B cell (primary cell): ENCODE measurements around the gene AZGP1. TPM values are rescaled to one million over a fixed set of nuclear protein-coding genes. Genes with fewer than 3 reads are reported as not detected.

Experiments used
- ATAC-seq: fragments of 200-7000 bp; cut with Tn5 transposase; one replicate; pipeline ENCODE4 v1.10.0; 2021; ENCODE audit warnings: low read depth, mild to moderate bottlenecking, moderate number of reproducible peaks, moderate library complexity
- CTCF ChIA-PET: fragments of 350-600 bp; sonication (Branson Sonifier 250); formaldehyde crosslinking; loops from one replicate; lab custom pipeline; 2021; ENCODE audit warnings: antibody characterized with exemption, inconsistent platforms; lab: Charles Lee
- POLR2A ChIA-PET: fragments of 350-600 bp; sonication (Branson Sonifier 250); formaldehyde crosslinking; loops from one replicate; lab custom pipeline; 2021; ENCODE audit warnings: antibody characterized with exemption; lab: Charles Lee
- DNase-seq: peaks from one replicate; pipeline ENCODE4 v3.0.0; 2013
- H2AFZ ChIP-seq: 2 replicates; pipeline ENCODE4 v1.6.1; 2012; ENCODE audit warnings: mild to moderate bottlenecking, low read depth, low read length; ENCODE audit not compliant: insufficient read depth, poor library complexity, severe bottlenecking
- H3K27ac ChIP-seq, 2 donors: 1 replicate in 1 of 2; 2 replicates in 1 of 2; pipeline ENCODE4 v1.5.1; 2012 to 2013; ENCODE audit warnings: low read length in 2 of 2, mild to moderate bottlenecking in 2 of 2, moderate library complexity in 1 of 2
- H3K27me3 ChIP-seq, 4 experiments: fragments of 200-600 bp in 1 of 4; sonication (generic) in 1 of 4; replicated peaks in 1 of 4; 1 replicate in 2 of 4; 2 replicates in 2 of 4; pipeline versions ENCODE4 v1.6.1 to v1.7.0; 2013 to 2016; ENCODE audit warnings: low read length in 3 of 4, mild to moderate bottlenecking in 2 of 4, mixed read lengths in 1 of 4, moderate library complexity in 1 of 4; ENCODE audit not compliant: insufficient read depth in 4 of 4, control insufficient read depth in 3 of 4; ENCODE audit errors: control extremely low read depth in 1 of 4
- H3K36me3 ChIP-seq, 2 experiments: replicated peaks in 1 of 2; 1 replicate in 1 of 2; 2 replicates in 1 of 2; pipeline versions ENCODE4 v1.6.1 to v1.7.1; 2013; ENCODE audit warnings: low read length in 1 of 2; ENCODE audit not compliant: insufficient read depth in 2 of 2, control insufficient read depth in 1 of 2; ENCODE audit errors: control extremely low read depth in 1 of 2, extremely low read depth in 1 of 2
- H3K4me1 ChIP-seq, 2 donors: fragments of 200-600 bp in 1 of 2; sonication (generic) in 1 of 2; 1 replicate in 1 of 2; 2 replicates in 1 of 2; pipeline versions ENCODE4 v1.5.1 to v1.6.1; 2013 to 2017; ENCODE audit warnings: low read length in 2 of 2; ENCODE audit not compliant: control insufficient read depth in 2 of 2, insufficient read depth in 2 of 2
- H3K4me2 ChIP-seq: replicated peaks from 2 replicates; pipeline ENCODE3; 2012; ENCODE audit warnings: mild to moderate bottlenecking, low read depth, low read length; ENCODE audit not compliant: poor library complexity, severe bottlenecking
- H3K4me3 ChIP-seq, 5 experiments: fragments of 200-600 bp in 1 of 5; sonication (generic) in 1 of 5; 1 replicate in 3 of 5; 2 replicates in 2 of 5; pipeline versions ENCODE4 v1.5.1 to v1.7.0; 2011 to 2016; ENCODE audit warnings: low read length in 4 of 5, mild to moderate bottlenecking in 4 of 5, low read depth in 2 of 5, control low read depth in 1 of 5, moderate library complexity in 1 of 5; ENCODE audit not compliant: insufficient read depth in 1 of 5; ENCODE audit errors: control extremely low read depth in 1 of 5, extremely low read depth in 1 of 5
- H3K79me2 ChIP-seq: fragments of 200-600 bp; sonication (generic); one replicate; pipeline ENCODE4 v1.6.0; 2016; ENCODE audit warnings: low read length; ENCODE audit not compliant: control insufficient read depth, insufficient read depth
- H3K9ac ChIP-seq: fragments of 200-600 bp; sonication (generic); 2 replicates; pipeline ENCODE4 v1.6.1; 2017; ENCODE audit warnings: mild to moderate bottlenecking, low read length, moderate library complexity
- H3K9me3 ChIP-seq, 3 donors: one replicate each; pipeline versions ENCODE4 v1.6.1 to v1.7.1; 2013; ENCODE audit warnings: low read length in 2 of 3; ENCODE audit not compliant: control insufficient read depth in 2 of 3, insufficient read depth in 1 of 3; ENCODE audit errors: control extremely low read depth in 1 of 3
- H4K20me1 ChIP-seq: 2 replicates; pipeline ENCODE4 v1.6.0; 2012; ENCODE audit warnings: mild to moderate bottlenecking, low read length; ENCODE audit not compliant: insufficient read depth, control insufficient read depth, poor library complexity, severe bottlenecking
- H3K27ac Mint-ChIP-seq: one replicate; pipeline ENCODE4 v1.8.0; 2021; ENCODE audit warnings: mixed read lengths
- H3K27me3 Mint-ChIP-seq: one replicate; pipeline ENCODE4 v1.8.0; 2021; ENCODE audit warnings: mixed read lengths
- H3K4me1 Mint-ChIP-seq: one replicate; pipeline ENCODE4 v1.8.0; 2021; ENCODE audit warnings: mixed read lengths
- H3K4me3 Mint-ChIP-seq: one replicate; pipeline ENCODE4 v1.8.0; 2021; ENCODE audit warnings: mixed read lengths
- H3K9me3 Mint-ChIP-seq: one replicate; pipeline ENCODE4 v1.8.0; 2022; ENCODE audit warnings: mixed read lengths; ENCODE audit not compliant: insufficient read depth
- EZH2 ChIP-seq: IDR thresholded peaks from 2 replicates; pipeline ENCODE4 v1.6.1; 2012; ENCODE audit warnings: borderline replicate concordance, low read depth, mild to moderate bottlenecking, moderate library complexity, low read length; ENCODE audit not compliant: insufficient read depth, poor library complexity, severe bottlenecking
- WGBS: methylation state at CpG from one replicate; pipeline ENCODE4 v1.1.5; 2013; ENCODE audit warnings: missing lambda C conversion rate; ENCODE audit not compliant: insufficient coverage; 5-methylcytosine and 5-hydroxymethylcytosine counted together
- intact Hi-C: fragments of 100-400 bp; cut with micrococcal nuclease; formaldehyde crosslinking; loops from one replicate; pipeline ENCODE4 v1.10.0; 2022
- polyA plus RNA-seq: library from polyadenylated mRNA; depleted of rRNA; stranded (reverse); fragments of >200 nt; gene quantifications from 2 replicates; pipeline ENCODE4 v1.2.3, GENCODE V29; 2012
- total RNA-seq, 2 donors: library from RNA; stranded (reverse); fragments of 120-200 nt in 1 of 2; gene quantifications; 1 replicate in 1 of 2; 2 replicates in 1 of 2; pipeline versions ENCODE4 v1.2.3 to v1.2.4, GENCODE V29; 2013 to 2022
- TF ChIP-seq, protein P1 (sequence below): fragments of 200-600 bp; IDR thresholded peaks from one replicate; pipeline ENCODE4 v1.8.0; 2022; ENCODE audit warnings: antibody characterized with exemption, mild to moderate bottlenecking

The AZGP1 gene
- total and polyA plus RNA-seq, 2 donors (not counting 1 experiment from before 2014, with no cell fraction given): not detected

DNA sequence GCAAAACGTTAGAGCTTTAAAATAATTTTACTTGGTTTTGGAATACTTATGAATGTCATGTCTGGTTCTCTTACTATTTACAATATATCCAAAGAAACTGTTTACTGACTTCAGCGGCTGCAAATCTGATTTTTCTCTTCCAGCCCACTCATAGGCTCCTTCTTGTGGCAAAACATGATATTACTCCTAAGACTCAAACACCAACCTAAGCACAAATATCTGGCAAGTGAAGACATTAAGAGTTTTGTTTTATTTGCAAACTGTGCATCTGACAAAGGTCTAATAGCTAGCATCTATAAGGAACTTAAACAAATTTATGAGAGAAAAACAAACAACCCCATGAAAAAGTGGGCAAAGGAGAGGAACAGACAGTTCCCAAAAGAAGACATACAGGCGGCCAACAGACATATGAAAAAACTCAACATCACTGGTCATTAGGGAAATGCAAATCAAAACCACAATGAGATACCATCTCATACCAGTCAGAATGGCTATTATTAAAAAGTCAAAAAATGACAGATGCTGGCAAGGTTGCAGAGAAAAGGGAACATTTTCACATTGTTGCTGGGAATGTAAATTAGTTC, 26.1 kb downstream of the AZGP1 start:
- POLR2A ChIA-PET: no interaction called here
- ATAC-seq (no peak), DNase-seq (no peak)
- CTCF ChIA-PET: interaction anchor here (1.4 to 2.0 kb wide), 2 partner anchors 36 to 38 kb away, joined by 3 to 11 read pairs; no protein-coding TSS in a partner anchor
- no peak overlapping the region for H3K4me3 Mint-ChIP-seq
- Histone ChIP-seq H3K27ac (no peak overlapping the region), H3K79me2 (no peaks in the 10 kb centered on the region), H3K4me1 (peaks cover 0 to under 1% of the 10 kb centered on the region in 2 donors), H4K20me1 (no peaks in the 10 kb centered on the region), H3K27me3 (peaks cover 0 to 22% (median 3%) of the 10 kb centered on the region in 4 experiments), H2AFZ (no peak overlapping the region), H3K4me3 (no peak overlapping the region), H3K9me3 (peaks cover 0 to 15% (median 9%) of the 10 kb centered on the region in 3 donors), H3K36me3 (no peaks in the 10 kb centered on the region), H3K4me2 (no peak overlapping the region), H3K9ac (no peak overlapping the region)
- peaks cover 35% of the 10 kb centered on the region for H3K27me3 Mint-ChIP-seq
- peaks cover 7% of the 10 kb centered on the region for H3K9me3 Mint-ChIP-seq
- peaks cover under 1% of the 10 kb centered on the region for H3K4me1 Mint-ChIP-seq
- 17% methylated on average over 1 of the region's 3 CpGs for WGBS
- no peak overlapping the region for H3K27ac Mint-ChIP-seq
- no peak for TF ChIP-seq EZH2
- TF ChIP-seq, protein P1, sequence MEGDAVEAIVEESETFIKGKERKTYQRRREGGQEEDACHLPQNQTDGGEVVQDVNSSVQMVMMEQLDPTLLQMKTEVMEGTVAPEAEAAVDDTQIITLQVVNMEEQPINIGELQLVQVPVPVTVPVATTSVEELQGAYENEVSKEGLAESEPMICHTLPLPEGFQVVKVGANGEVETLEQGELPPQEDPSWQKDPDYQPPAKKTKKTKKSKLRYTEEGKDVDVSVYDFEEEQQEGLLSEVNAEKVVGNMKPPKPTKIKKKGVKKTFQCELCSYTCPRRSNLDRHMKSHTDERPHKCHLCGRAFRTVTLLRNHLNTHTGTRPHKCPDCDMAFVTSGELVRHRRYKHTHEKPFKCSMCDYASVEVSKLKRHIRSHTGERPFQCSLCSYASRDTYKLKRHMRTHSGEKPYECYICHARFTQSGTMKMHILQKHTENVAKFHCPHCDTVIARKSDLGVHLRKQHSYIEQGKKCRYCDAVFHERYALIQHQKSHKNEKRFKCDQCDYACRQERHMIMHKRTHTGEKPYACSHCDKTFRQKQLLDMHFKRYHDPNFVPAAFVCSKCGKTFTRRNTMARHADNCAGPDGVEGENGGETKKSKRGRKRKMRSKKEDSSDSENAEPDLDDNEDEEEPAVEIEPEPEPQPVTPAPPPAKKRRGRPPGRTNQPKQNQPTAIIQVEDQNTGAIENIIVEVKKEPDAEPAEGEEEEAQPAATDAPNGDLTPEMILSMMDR: no peak
- intact Hi-C loops: loop anchor here (1.0 kb wide), 1 partner anchor 36 kb away; no protein-coding TSS in a partner anchor

DNA sequence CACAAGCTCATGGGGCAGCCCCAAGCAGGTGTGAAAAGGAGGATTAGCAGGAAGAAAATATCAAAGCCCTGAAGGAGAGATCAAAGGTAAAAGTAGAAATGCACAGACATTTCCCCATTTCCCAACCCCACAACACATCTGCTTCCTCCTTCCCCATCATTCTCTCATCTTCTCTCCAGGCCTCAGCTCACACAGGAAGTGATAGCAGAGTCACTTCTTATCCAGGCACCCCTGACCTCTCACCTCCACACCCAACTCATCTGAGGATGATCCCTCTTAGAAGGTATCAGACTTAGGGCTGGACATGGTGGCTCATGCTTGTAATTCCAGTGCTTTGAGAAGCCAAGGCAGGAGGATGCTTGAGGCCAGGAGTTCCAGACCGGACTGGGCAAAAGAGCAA, 28.2 kb downstream of the AZGP1 start:
- H3K27me3 ChIP-seq: peaks cover 0 to 22% (median 4%) of the 10 kb centered on the region in 4 experiments
- Mint-ChIP-seq H3K4me3 (no peak overlapping the region), H3K27me3 (peaks cover 22% of the 10 kb centered on the region), H3K9me3 (peaks cover 7% of the 10 kb centered on the region), H3K4me1 (peaks cover 14% of the 10 kb centered on the region), H3K27ac (no peak overlapping the region)
- intact Hi-C loops: no loop called here
- no peak overlapping the region for H3K4me2 ChIP-seq
- no peak overlapping the region for H2AFZ ChIP-seq
- H3K4me1 ChIP-seq: peaks cover 11 to 12% of the 10 kb centered on the region in 2 donors
- no peaks in the 10 kb centered on the region for H4K20me1 ChIP-seq
- no peaks in the 10 kb centered on the region for H3K79me2 ChIP-seq
- H3K36me3 ChIP-seq: no peaks in the 10 kb centered on the region
- TF ChIP-seq EZH2: no peak
- TF ChIP-seq, protein P1: no peak
- H3K9me3 ChIP-seq: peaks cover 0 to 15% (median 9%) of the 10 kb centered on the region in 3 donors
- ChIA-PET CTCF (interaction anchor here (2.0 kb wide), 1 partner anchor 33 kb away, joined by 11 read pairs; no protein-coding TSS in a partner anchor), POLR2A (no interaction called here)
- no peak overlapping the region for H3K27ac ChIP-seq
- no CpG with 5 or more reads among the region's 1 CpG for WGBS
- H3K9ac ChIP-seq: no peak overlapping the region
- ATAC-seq (no peak), DNase-seq (no peak)
- no peak overlapping the region for H3K4me3 ChIP-seq
